Duodenal mucosa (tissue), 2 donors: ENCODE results near the gene BUB1.

Source experiments
- H3K27ac ChIP-seq: one replicate; pipeline ENCODE4 v1.7.0; 2013; ENCODE audit warnings: low read depth, low read length
- H3K27me3 ChIP-seq, 2 donors: one replicate each; pipeline ENCODE4 v1.7.0; 2013; ENCODE audit warnings: low read length in 2 of 2, control low read depth in 1 of 2; ENCODE audit not compliant: insufficient read depth in 2 of 2, control insufficient read depth in 1 of 2
- H3K36me3 ChIP-seq, 2 donors: one replicate each; pipeline ENCODE4 v1.7.0; 2013; ENCODE audit warnings: low read length in 2 of 2, control low read depth in 1 of 2; ENCODE audit not compliant: insufficient read depth in 2 of 2, control insufficient read depth in 1 of 2
- H3K4me1 ChIP-seq, 2 donors: one replicate each; pipeline ENCODE4 v1.7.0; 2013; ENCODE audit warnings: low read length in 2 of 2, control low read depth in 1 of 2; ENCODE audit not compliant: insufficient read depth in 2 of 2, control insufficient read depth in 1 of 2
- H3K4me3 ChIP-seq, 2 donors: one replicate each; pipeline ENCODE4 v1.7.0; 2013; ENCODE audit warnings: low read length in 2 of 2, low read depth in 1 of 2
- H3K9ac ChIP-seq, 2 donors: one replicate each; pipeline ENCODE4 v1.7.0; 2013; ENCODE audit warnings: low read length in 2 of 2, low read depth in 1 of 2
- H3K9me3 ChIP-seq, 2 donors: one replicate each; pipeline ENCODE4 v1.7.0; 2013; ENCODE audit warnings: low read length in 2 of 2, control low read depth in 1 of 2; ENCODE audit not compliant: control insufficient read depth in 1 of 2

BUB1 gene

DNA sequence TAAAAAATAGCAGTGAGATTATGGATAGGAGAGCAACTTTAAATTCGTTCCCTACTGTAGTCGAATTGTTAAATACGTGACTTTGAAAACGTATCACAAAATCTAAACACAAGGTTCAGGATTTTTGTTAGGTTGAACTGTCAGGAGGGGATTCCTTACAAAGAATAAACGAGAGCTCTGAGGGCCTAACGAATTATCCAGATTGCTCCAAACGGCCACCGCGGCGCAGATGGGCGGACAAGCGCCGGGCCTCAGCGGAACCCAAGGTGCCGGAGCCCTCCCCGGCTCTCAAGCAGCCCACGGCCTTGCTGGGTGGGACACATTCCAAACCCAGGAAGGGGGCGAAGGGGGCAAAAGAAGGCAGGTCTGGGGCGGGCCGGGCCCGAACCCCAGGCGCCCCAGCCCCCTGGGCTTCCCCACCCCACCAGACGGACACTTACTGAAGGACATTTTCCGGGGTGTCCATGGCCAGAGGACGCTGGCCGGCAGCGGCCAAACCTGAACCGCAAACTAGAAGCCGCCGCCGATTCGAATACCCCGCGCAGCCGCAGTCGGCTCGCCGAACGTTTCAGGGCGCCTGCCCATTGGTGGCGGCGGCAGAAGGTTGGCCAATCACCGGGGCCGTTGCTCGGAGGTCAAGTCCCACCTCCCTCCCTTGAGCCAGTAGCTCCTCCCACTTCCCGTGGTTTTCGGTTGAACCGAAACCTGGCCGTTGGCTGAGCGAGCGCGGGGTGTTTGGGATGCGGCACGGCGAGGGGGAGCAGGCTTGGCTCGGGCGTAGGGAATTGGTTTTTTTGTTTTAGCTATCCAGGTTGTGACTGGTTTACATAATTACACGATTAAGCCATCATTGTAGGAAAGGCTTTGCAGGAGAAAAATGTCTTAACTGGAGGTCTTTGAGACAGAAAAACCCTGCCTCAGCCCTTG, at the start of gene BUB1:
TSS of gene BUB1 (minus strand) at position 534 of the 927 bp plus-strand sequence. CDS start at position 466, 68 bp downstream.
- Histone ChIP-seq H3K27ac (peak within 1 kb of the TSS; percentile 75), H3K27me3 (no peaks in the 10 kb centered on the region), H3K4me3 (peak within 1 kb of the TSS; percentile 98 to 99), H3K9ac (peak within 1 kb of the TSS; percentile 81 to 86), H3K9me3 (no peaks in the 10 kb centered on the region), H3K36me3 (peaks cover 0 to 4% of the 10 kb centered on the region in 2 donors), H3K4me1 (peaks cover 3 to 16% of the 10 kb centered on the region in 2 donors)

DNA sequence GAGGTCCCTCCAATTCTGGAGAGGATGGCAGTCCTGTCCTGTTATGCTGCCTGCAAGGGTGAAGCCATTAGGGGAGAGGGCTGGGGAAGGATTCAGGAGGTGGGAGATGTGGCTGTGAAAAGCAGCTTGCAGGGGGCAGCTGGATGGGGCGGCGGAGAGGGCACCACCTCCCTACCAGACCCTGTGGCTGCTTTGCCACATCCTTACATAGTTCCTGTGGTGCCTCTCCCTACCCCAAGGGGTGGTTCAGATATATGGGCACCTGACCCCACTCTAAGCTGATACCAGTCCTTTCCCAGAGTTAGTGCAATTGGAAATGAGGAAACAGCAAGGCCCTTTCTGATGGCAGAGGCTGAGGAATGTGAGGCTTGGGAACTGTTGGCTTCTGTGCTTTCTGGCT, 48.4 kb upstream of the BUB1 start:
- no peak overlapping the region for H3K4me3 ChIP-seq

DNA sequence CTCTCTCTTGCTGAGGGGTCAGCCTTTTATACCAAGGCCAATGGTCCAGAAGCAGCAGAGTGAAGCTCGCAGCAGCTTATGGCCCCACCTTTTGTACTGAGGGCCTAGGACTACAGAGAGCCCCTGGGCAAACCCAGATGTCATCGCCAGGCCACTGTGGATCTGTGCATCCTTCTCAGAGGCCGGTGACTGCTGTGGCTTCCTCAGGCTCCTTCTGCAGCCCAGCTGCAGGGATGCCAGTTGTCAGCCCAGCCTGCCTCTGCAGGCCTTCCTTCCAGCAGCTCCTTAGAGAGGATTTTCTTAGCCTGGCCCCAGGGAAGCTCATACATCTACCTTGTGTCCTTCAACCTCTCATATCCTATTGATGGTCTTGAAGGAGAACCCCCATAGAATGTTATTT, 48.0 kb upstream of the BUB1 start:
- Histone ChIP-seq H3K36me3 (no peaks in the 10 kb centered on the region), H3K9me3 (no peaks in the 10 kb centered on the region), H3K27me3 (peaks cover 6 to 8% of the 10 kb centered on the region in 2 donors), H3K4me3 (no peak overlapping the region), H3K9ac (no peak overlapping the region), H3K4me1 (no peaks in the 10 kb centered on the region), H3K27ac (no peak overlapping the region)

More for the DNA sequence above, 48.4 kb upstream of the BUB1 start:
- Histone ChIP-seq H3K27ac (no peak overlapping the region), H3K4me1 (no peaks in the 10 kb centered on the region), H3K27me3 (peaks cover 11 to 12% of the 10 kb centered on the region in 2 donors), H3K36me3 (no peaks in the 10 kb centered on the region), H3K9me3 (no peaks in the 10 kb centered on the region), H3K9ac (no peak overlapping the region)

DNA sequence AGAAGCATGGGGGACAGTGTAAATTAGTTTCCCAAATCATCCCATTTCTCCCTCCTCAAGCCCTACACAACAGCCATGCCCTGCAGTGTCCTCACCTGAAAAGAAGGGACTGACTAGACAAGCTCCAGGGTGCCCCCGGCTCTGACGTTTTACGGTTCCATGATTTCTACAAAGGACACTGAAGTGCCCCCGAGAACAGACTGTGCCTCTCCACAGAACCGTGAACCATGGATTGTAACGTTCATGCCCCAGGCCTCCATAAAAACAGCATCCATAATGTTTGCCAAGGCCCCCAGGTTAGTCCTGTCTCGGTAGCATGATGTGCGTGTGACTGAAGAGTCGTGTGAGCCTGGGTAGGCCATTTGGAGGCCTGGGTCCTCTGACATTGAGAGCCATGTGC, 47.5 kb upstream of the BUB1 start:
- H3K27me3 ChIP-seq, result peaks cover 1 to 3% of the 10 kb centered on the region in 2 donors
- H3K36me3 ChIP-seq, result no peaks in the 10 kb centered on the region
- no peak overlapping the region for H3K4me3 ChIP-seq
- H3K9ac ChIP-seq, result no peak overlapping the region
- H3K27ac ChIP-seq, result no peak overlapping the region
- H3K4me1 ChIP-seq, result no peaks in the 10 kb centered on the region
- no peaks in the 10 kb centered on the region for H3K9me3 ChIP-seq

DNA sequence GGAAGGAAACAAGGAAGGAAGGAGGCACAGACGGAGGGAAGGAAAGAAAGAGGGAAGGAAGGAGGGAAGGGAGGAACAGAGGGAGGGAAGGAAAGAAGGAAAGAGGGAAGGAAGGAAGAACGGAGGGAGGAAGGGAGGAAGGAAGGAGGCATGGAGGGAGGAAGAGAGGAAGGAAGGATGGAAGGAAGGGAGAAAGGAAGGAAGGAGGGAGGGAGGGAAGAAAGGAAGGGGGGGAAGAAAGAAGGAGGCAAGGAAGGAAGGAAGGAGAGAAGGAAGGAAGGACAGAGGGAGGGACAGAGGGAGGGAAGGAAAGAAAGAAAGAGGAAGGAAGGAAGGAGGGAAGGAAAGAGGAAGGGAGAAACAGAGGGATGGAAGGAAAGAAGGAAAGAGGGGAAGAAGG, 47.0 kb upstream of the BUB1 start:
- Histone ChIP-seq H3K27me3 (peaks cover under 1 to 3% of the 10 kb centered on the region in 2 donors), H3K9me3 (no peaks in the 10 kb centered on the region), H3K27ac (no peak overlapping the region), H3K4me1 (no peaks in the 10 kb centered on the region), H3K4me3 (no peak overlapping the region), H3K9ac (no peak overlapping the region), H3K36me3 (no peaks in the 10 kb centered on the region)

DNA sequence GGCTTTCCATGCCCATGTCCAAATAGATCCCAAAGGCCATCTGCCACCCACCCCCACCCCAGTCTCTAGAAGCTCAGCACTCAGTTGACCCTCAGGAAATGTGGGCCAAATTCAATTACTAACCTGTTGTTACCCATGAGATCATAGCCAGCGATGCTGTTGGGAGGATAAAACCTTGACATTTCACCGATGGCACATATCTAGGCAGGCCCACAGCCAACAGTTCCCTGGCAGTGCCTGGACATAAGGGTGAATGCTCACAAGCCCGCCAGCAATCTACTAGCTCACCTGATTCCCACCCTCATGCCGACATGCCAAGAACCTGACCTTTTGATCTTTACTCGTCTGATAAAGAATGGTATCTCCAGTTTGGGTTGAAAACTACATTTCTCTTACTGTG, 42.7 kb upstream of the BUB1 start:
- Histone ChIP-seq H3K27me3 (peaks cover 8 to 11% of the 10 kb centered on the region in 2 donors), H3K4me3 (no peak overlapping the region), H3K9ac (no peak overlapping the region), H3K27ac (no peak overlapping the region), H3K9me3 (no peaks in the 10 kb centered on the region), H3K36me3 (no peaks in the 10 kb centered on the region), H3K4me1 (no peaks in the 10 kb centered on the region)

DNA sequence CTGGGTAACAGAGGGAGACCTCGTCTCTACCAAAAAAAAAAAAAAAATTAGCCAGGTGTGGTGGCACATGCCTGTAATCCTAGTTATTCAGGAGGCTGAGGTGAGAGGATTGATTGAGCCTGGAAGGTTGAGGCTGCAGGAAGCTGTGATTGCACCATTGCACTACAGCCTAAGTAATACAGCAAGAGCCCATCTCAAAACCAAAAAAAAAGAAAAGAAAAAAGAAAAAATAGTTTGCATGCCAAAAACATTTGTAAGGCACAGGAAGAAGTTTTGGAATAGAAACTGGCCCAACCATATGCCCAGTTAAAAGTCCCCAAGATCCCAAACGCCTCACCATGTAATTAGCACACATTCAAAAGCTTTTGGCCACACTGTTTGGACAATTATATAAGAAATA, 41.1 kb upstream of the BUB1 start:
- Histone ChIP-seq H3K36me3 (no peaks in the 10 kb centered on the region), H3K27me3 (peaks cover 10 to 12% of the 10 kb centered on the region in 2 donors), H3K9me3 (no peaks in the 10 kb centered on the region), H3K4me3 (no peak overlapping the region), H3K4me1 (no peaks in the 10 kb centered on the region), H3K9ac (no peak overlapping the region), H3K27ac (no peak overlapping the region)

DNA sequence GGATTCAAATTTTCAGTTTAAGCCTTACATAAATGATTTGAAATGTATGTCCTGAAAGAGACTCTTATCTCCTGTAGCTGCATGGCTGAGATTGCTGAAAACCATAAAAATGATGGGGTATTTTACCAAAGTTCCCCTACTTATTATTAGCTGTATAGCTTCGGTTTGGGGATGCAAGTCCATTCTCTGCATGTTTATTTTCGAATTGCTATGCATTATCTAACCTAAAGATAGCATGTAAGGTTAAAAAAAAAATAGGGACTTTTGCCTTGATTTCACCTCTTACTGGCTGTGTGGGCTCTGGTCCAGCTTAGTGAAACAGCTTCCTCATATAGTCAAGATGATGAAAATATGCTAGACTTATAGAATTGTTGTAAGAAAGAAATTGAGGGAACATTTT, 40.5 kb upstream of the BUB1 start:
- no peak overlapping the region for H3K9ac ChIP-seq
- H3K9me3 ChIP-seq, result no peaks in the 10 kb centered on the region
- H3K4me1 ChIP-seq, result no peaks in the 10 kb centered on the region
- no peak overlapping the region for H3K27ac ChIP-seq
- no peak overlapping the region for H3K4me3 ChIP-seq
- no peaks in the 10 kb centered on the region for H3K36me3 ChIP-seq
- H3K27me3 ChIP-seq, result peaks cover 10 to 12% of the 10 kb centered on the region in 2 donors

DNA sequence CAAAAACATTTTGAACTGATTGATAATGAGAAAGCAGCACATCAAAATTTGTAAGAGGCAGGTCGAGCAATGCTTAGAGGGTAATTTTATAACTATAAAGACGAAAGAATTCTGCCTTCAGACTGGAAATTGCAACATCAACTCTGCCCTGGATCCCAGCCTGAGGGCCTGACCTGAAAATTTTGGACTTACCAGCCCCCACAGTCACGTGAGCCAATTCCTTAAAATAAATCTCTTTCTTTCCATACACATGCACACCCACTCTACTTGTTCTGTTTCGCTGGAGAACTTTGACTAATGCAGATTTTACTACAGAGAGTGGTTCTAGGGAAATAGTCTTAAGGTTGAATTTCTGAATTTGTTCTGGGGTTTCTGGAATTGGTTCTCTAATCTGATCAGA, 39.9 kb upstream of the BUB1 start:
- H3K27ac ChIP-seq, result no peak overlapping the region
- H3K4me3 ChIP-seq, result no peak overlapping the region
- H3K4me1 ChIP-seq, result no peaks in the 10 kb centered on the region
- no peaks in the 10 kb centered on the region for H3K36me3 ChIP-seq
- no peak overlapping the region for H3K9ac ChIP-seq
- H3K9me3 ChIP-seq, result no peaks in the 10 kb centered on the region
- H3K27me3 ChIP-seq, result peaks cover 10 to 12% of the 10 kb centered on the region in 2 donors

DNA sequence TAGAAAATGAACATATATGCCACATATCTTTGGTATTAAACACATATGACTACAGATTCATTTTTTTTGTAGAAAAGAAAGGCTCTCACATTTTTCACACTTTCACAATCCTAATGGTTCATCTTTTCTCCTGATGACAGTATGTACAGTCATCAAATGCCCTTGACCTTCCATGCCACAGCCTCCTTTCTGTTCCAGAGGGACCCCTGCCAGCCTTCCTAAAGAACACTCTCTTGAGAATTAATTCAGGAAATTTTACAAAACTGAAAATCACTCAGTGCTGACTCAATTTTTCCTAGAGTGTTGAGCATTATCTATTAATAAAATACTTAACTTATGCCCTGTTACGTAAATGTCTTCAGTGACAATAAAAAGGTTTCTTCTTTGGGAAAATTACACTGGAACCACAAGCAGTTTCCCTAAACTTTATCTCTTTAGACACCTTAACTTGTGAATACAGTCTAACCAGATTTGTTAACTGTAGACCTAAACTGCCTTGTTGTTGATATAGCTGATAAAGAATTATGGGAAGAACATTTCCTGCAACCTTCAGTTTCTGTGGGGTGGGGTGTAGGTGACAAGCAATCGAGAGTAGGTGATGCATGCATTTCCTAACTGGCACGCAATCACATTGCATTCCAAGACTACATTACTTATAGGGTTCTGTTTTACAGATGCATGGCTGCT, 39.2 kb upstream of the BUB1 start:
- no peaks in the 10 kb centered on the region for H3K36me3 ChIP-seq
- H3K9ac ChIP-seq, result no peak overlapping the region
- H3K27ac ChIP-seq, result no peak overlapping the region
- H3K4me3 ChIP-seq, result no peak overlapping the region
- H3K27me3 ChIP-seq, result peaks cover 9 to 10% of the 10 kb centered on the region in 2 donors
- no peaks in the 10 kb centered on the region for H3K9me3 ChIP-seq
- no peaks in the 10 kb centered on the region for H3K4me1 ChIP-seq
